Activated CD8-positive, alpha-beta T cell treated with anti-CD3 and anti-CD28 coated beads for 36 hours (primary cell): Measurements from ENCODE around the gene RYR1. TPM values are rescaled to one million over a fixed set of nuclear protein-coding genes. Genes with fewer than 3 reads are reported as not detected.
"Not testable (repeated sequence)": the region's sequence is repeated elsewhere in the genome, so short reads cannot be mapped to it uniquely, and the experiment has no call there.

Experiments used
- ATAC-seq: fragments of 200-7000 bp; cut with Tn5 transposase; one replicate; pipeline ENCODE4 v1.10.0; 2021; ENCODE audit warnings: mild to moderate bottlenecking, moderate library complexity
- CTCF ChIA-PET: fragments of 350-600 bp; sonication (Branson Sonifier 250); formaldehyde crosslinking; loops from one replicate; lab custom pipeline; 2021; ENCODE audit warnings: antibody characterized with exemption; lab: Charles Lee
- POLR2A ChIA-PET: fragments of 350-600 bp; sonication (Branson Sonifier 250); formaldehyde crosslinking; loops from one replicate; lab custom pipeline; 2021; ENCODE audit warnings: antibody characterized with exemption; lab: Charles Lee
- DNase-seq: peaks from one replicate; pipeline ENCODE4 v3.0.0-alpha.2; 2020
- H3K27ac Mint-ChIP-seq: one replicate; pipeline ENCODE4 v1.8.0; 2021; ENCODE audit warnings: mild to moderate bottlenecking, mixed read lengths
- H3K27me3 Mint-ChIP-seq: one replicate; pipeline ENCODE4 v1.8.0; 2021; ENCODE audit warnings: mixed read lengths
- H3K36me3 Mint-ChIP-seq: one replicate; pipeline ENCODE4 v1.8.0; 2021; ENCODE audit warnings: low read depth, mixed read lengths
- H3K4me1 Mint-ChIP-seq: one replicate; pipeline ENCODE4 v1.8.0; 2021; ENCODE audit warnings: low read depth, mixed read lengths
- H3K4me3 Mint-ChIP-seq: one replicate; pipeline ENCODE4 v1.8.0; 2021; ENCODE audit warnings: mild to moderate bottlenecking, moderate library complexity, mixed read lengths
- H3K9me3 Mint-ChIP-seq: one replicate; pipeline ENCODE4 v1.8.0; 2021; ENCODE audit warnings: mixed read lengths
- CTCF ChIP-seq: fragments of 200-600 bp; IDR thresholded peaks from one replicate; pipeline ENCODE4 v1.8.0; 2022; ENCODE audit warnings: antibody characterized with exemption, mild to moderate bottlenecking
- intact Hi-C: fragments of 100-400 bp; cut with micrococcal nuclease; formaldehyde crosslinking; loops from one replicate; pipeline ENCODE4 v1.10.0; 2022
- total RNA-seq, 2 experiments: library from RNA; stranded (reverse); gene quantifications; one replicate each; pipeline ENCODE4 v1.2.3, GENCODE V29; 2021

RYR1 gene
- total RNA-seq, 2 experiments from 2014 or later, result 0.63 to 1.2 TPM

DNA sequence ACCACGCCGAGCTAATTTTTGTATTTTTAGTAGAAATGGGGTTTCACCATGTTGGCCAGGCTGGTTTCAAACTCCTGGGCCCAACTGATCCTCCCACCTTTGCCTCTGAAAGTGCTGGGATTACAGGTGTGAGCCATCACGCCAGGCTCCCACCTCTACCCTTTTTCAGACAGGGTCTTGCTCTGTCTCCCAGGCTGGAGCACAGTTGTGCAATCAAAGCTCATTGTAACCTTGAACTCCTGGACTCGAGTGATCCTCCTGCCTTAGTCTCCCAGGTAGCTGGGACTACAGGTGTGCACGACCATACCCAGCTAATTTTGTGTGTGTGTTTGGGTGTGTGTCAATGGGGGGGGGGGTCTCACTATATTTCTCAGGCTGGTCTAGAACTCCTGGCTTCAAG, 9.2 kb upstream of the RYR1 start:
- Mint-ChIP-seq H3K9me3 (no peaks in the 10 kb centered on the region), H3K27ac (no peak overlapping the region), H3K4me1 (peaks cover 17% of the 10 kb centered on the region), H3K36me3 (no peaks in the 10 kb centered on the region), H3K4me3 (no peak overlapping the region), H3K27me3 (peaks cover 6% of the 10 kb centered on the region)
- no peak for TF ChIP-seq CTCF
- CTCF ChIA-PET, result interaction anchor here (3.5 kb wide), 1 partner anchor 21 kb away, joined by 19 read pairs; the partner anchor contains the start of gene FAM98C
- ATAC-seq, result no peak
- POLR2A ChIA-PET, result interaction anchor here (0.6 kb wide), 1 partner anchor 38 kb away, joined by 3 read pairs; no protein-coding TSS in a partner anchor
- intact Hi-C loops, result no loop called here
- no peak for DNase-seq

DNA sequence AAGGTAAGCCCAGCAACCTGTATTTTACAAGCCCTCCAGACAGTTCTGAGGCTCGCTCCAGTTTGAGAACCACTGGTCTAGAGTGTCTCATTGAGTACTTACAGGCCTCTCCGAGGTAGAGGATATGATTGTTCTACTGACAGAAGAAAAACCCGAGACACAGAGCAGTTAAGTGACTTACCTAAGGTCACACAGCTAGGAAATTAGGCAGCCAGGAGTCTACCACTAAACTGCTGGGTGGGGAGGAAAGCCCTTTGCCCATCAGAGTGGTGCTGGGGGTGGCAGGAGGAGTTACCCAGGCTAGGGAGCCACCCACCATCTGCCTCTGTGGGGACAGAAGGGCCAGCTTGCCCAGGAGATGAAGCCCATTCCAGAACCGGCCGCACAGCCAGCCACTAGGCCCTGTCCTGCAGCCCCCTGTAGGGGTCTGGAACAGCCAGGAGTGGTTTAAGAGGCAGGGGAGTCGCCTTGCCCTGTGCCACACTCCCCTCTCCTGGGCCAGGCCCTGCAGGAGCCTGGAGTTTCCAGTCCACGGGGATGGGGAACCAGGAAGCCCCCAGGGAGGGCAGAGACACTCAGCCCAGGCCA, 8.2 kb upstream of the RYR1 start:
- no peak for TF ChIP-seq CTCF
- Mint-ChIP-seq H3K4me3 (no peak overlapping the region), H3K36me3 (no peaks in the 10 kb centered on the region), H3K4me1 (peaks cover 23% of the 10 kb centered on the region), H3K9me3 (no peaks in the 10 kb centered on the region), H3K27me3 (peaks cover 6% of the 10 kb centered on the region), H3K27ac (peak overlapping the region; percentile 18)
- DNase-seq, result no peak
- ChIA-PET CTCF (interaction anchor here (3.5 kb wide), 1 partner anchor 23 kb away, joined by 19 read pairs; the partner anchor contains the start of gene FAM98C), POLR2A (interaction anchor here (1.2 to 1.6 kb wide), 2 partner anchors 10 to 126 kb away, joined by 3 read pairs; no protein-coding TSS in a partner anchor)
- intact Hi-C loops, result no loop called here
- ATAC-seq, result no peak

DNA sequence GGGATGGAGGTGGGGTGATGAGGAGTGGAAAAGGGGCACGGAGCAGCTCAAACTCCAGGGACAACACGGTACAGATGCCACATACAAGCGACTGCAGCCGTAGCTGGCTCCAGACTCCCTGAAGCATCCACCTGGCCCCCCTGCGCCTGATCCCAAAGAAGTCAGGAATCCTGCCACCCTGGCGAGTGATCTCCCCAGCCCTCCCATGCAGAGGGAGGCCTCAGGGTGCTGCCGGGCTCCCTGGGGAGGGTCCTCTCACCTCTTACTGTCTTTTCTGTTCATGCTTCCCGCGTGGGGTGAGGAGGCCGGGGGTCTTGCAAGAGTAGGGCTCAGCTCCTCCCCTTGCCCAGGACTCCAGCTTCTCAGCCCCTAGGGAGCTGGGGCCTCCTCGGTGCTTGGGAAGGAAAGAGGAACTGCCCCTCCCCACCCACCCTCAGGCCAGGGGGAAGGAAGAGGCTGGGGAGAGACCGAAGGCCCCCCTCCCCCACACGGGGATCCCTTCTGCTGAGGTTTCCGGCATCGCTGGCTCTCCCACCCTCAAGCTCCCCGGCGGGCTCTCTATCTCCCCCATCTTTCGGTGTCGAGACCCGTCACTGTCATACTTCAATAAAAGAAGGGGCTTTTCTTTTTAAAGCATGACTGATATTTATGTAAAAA, 7.6 kb upstream of the RYR1 start, which contains the start of gene RASGRP4:
RASGRP4 (minus strand) TSS at position 410 of the 657 bp plus-strand sequence; CDS start at position 282, 128 bp downstream.
- DNase-seq (peak; percentile 81), ATAC-seq (peak; percentile 67)
- peaks cover 23% of the 10 kb centered on the region for H3K4me1 Mint-ChIP-seq
- intact Hi-C loops, result no loop called here
- TF ChIP-seq CTCF, result no peak
- H3K9me3 Mint-ChIP-seq, result no peaks in the 10 kb centered on the region
- ChIA-PET CTCF (interaction anchor here (0.7 to 3.5 kb wide), 2 partner anchors 12 to 23 kb away, joined by 3 to 19 read pairs; partner anchors contain the start of gene FAM98C), POLR2A (interaction anchor here (1.2 to 1.6 kb wide), 2 partner anchors 10 to 126 kb away, joined by 3 read pairs; no protein-coding TSS in a partner anchor)
- H3K36me3 Mint-ChIP-seq, result no peaks in the 10 kb centered on the region
- H3K27me3 Mint-ChIP-seq, result peaks cover 7% of the 10 kb centered on the region
- H3K4me3 Mint-ChIP-seq, result no peak within 1 kb of the TSS
- H3K27ac Mint-ChIP-seq, result peak within 1 kb of the TSS; percentile 21

- Mint-ChIP-seq H3K4me1 (peaks cover 23% of the 10 kb centered on the region), H3K27ac (peak overlapping the region; percentile 90)
- intact Hi-C loops, H3K9me3 Mint-ChIP-seq, POLR2A ChIA-PET, H3K4me3 Mint-ChIP-seq, H3K36me3 Mint-ChIP-seq, H3K27me3 Mint-ChIP-seq: not testable (repeated sequence)
- ATAC-seq, result peak; percentile 65
- CTCF ChIA-PET, result interaction anchor here (3.5 kb wide), 1 partner anchor 24 kb away, joined by 19 read pairs; the partner anchor contains the start of gene FAM98C
- peak; percentile 76 for DNase-seq
Measured at GRCh38 chr19:38427035-38427677, 6.3 kb upstream of the RYR1 start.

GRCh38 chr19:38429055-38429810, 4.3 kb upstream of the RYR1 start:
- intact Hi-C loops, result no loop called here
- peaks cover 16% of the 10 kb centered on the region for H3K27me3 Mint-ChIP-seq
- DNase-seq (peak; percentile 62), ATAC-seq (peak; percentile 58)
- CTCF ChIA-PET, result interaction anchor here (1.8 kb wide), 1 partner anchor 26 kb away, joined by 8 read pairs; the partner anchor contains the start of gene FAM98C
- no peaks in the 10 kb centered on the region for H3K9me3 Mint-ChIP-seq
- peaks cover 29% of the 10 kb centered on the region for H3K4me1 Mint-ChIP-seq
- TF ChIP-seq CTCF, result no peak
- H3K27ac Mint-ChIP-seq, result peak overlapping the region; percentile 90
- H3K36me3 Mint-ChIP-seq, result no peaks in the 10 kb centered on the region
- H3K4me3 Mint-ChIP-seq, result no peak overlapping the region
- POLR2A ChIA-PET, result no interaction called here
